ENCODE data around the gene MED22. TPM values are rescaled to one million over a fixed set of nuclear protein-coding genes. Genes with fewer than 3 reads are reported as not detected.

MED22 gene
- polyA plus RNA-seq, 1 donor (not counting 4 experiments of a cell fraction or from before 2014, with no cell fraction given) = 15.9 TPM

DNA sequence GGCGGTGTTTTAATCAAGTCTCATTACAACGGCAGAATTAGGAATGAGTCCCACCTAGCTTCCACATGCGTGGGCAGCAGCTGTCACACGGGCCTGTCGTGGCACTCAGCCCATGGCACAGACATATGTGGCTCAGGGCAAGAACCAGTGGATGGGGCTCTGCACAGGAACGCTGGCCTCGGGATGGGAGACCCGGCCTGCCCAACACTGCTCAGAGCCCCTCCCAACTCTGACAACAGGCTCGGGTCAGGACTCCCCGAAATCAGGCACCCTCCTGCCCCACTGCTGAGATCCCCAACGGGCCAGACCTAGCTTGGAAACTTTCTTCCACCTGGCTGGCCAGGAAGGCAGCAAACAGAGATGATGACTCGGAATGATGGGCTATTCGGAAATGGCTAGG, 7.0 kb downstream of the MED22 start:
- no peak overlapping the region for H2AFZ ChIP-seq (ENCODE audit: control insufficient read depth, low read length)
- no peak overlapping the region for H3K4me2 ChIP-seq (ENCODE audit: control insufficient read depth, extremely low read depth, insufficient read depth, low read depth, low read length)
- H3K27ac ChIP-seq (ENCODE audit: control insufficient read depth, insufficient read depth, low read length) = no peak overlapping the region
- H3K9me3 ChIP-seq (ENCODE audit: control insufficient read depth, low read depth, low read length) = no peaks in the 10 kb centered on the region
- H3K27me3 ChIP-seq (ENCODE audit: control insufficient read depth, extremely low read depth, insufficient read depth, low read length) = no peaks in the 10 kb centered on the region
- FAIRE-seq = no peak
- H3K36me3 ChIP-seq (ENCODE audit: control insufficient read depth in 2 of 2, extremely low read depth in 1 of 2, insufficient read depth in 2 of 2, low read length in 2 of 2) = peaks cover 45 to 55% of the 10 kb centered on the region in 2 experiments
- dilution Hi-C loops (cut with MboI; ENCODE audit: extremely low pct_ligation_motif_present, low sequenced_read_pairs) = no loop called here
- no peaks in the 10 kb centered on the region for H4K20me1 ChIP-seq (ENCODE audit: control insufficient read depth, extremely low read depth, insufficient read depth, low read length)
- TF ChIP-seq, protein P1, sequence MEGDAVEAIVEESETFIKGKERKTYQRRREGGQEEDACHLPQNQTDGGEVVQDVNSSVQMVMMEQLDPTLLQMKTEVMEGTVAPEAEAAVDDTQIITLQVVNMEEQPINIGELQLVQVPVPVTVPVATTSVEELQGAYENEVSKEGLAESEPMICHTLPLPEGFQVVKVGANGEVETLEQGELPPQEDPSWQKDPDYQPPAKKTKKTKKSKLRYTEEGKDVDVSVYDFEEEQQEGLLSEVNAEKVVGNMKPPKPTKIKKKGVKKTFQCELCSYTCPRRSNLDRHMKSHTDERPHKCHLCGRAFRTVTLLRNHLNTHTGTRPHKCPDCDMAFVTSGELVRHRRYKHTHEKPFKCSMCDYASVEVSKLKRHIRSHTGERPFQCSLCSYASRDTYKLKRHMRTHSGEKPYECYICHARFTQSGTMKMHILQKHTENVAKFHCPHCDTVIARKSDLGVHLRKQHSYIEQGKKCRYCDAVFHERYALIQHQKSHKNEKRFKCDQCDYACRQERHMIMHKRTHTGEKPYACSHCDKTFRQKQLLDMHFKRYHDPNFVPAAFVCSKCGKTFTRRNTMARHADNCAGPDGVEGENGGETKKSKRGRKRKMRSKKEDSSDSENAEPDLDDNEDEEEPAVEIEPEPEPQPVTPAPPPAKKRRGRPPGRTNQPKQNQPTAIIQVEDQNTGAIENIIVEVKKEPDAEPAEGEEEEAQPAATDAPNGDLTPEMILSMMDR (optimal IDR thresholded peaks at IDR 0.05 in 1 of 3, IDR thresholded peaks at IDR 0.05 in 1 of 3, conservative IDR thresholded peaks at IDR 0.05 in 1 of 3; ENCODE audit: extremely low read depth in 1 of 3, insufficient read depth in 2 of 3, low read length in 3 of 3) = no peak
- TF ChIP-seq EZH2 (IDR thresholded peaks at IDR 0.05; ENCODE audit: low read length) = no peak
- peaks cover 9% of the 10 kb centered on the region for H3K79me2 ChIP-seq (ENCODE audit: control insufficient read depth, insufficient read depth, low read length)
- H3K4me1 ChIP-seq (ENCODE audit: control insufficient read depth, extremely low read depth, insufficient read depth, low read length) = peaks cover 5% of the 10 kb centered on the region
- DNase-seq (ENCODE audit: low read depth, low spot score) = no peak
- H3K9ac ChIP-seq (ENCODE audit: control insufficient read depth, extremely low read depth, insufficient read depth, low read length) = no peak overlapping the region
- no peak overlapping the region for H3K4me3 ChIP-seq (ENCODE audit: control insufficient read depth in 2 of 3, extremely low read depth in 1 of 3, insufficient read depth in 2 of 3, low read depth in 1 of 3, low read length in 3 of 3)
- no peaks in the 10 kb centered on the region for H3K9me1 ChIP-seq (ENCODE audit: control insufficient read depth, extremely low read depth, insufficient read depth, low read length)

DNA sequence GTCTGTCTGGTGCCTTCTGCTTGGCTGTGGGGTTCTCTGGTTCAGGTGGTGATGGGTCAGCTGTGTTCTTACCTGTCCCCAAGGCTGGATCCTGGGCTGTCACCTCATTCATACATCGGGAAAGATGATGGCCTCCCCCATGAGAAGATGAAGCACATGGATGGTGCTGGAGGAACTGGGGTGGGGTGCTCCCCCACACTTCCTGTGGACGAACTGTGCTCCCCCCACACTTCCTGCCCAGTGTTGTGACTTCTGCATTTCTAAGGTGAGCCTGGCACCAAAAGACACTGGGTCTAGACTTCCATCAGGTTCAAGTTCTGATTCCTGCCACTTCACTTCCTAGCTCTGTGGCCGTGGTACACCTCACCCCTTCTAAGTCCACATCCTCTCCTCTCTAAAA, 7.7 kb downstream of the MED22 start:
- Histone ChIP-seq H3K36me3 (ENCODE audit: control insufficient read depth in 2 of 2, extremely low read depth in 1 of 2, insufficient read depth in 2 of 2, low read length in 2 of 2) (peaks cover 40 to 49% of the 10 kb centered on the region in 2 experiments), H4K20me1 (ENCODE audit: control insufficient read depth, extremely low read depth, insufficient read depth, low read length) (no peaks in the 10 kb centered on the region), H3K9me1 (ENCODE audit: control insufficient read depth, extremely low read depth, insufficient read depth, low read length) (no peaks in the 10 kb centered on the region), H3K27ac (ENCODE audit: control insufficient read depth, insufficient read depth, low read length) (no peak overlapping the region), H3K9me3 (ENCODE audit: control insufficient read depth, low read depth, low read length) (no peaks in the 10 kb centered on the region), H3K4me1 (ENCODE audit: control insufficient read depth, extremely low read depth, insufficient read depth, low read length) (peaks cover 5% of the 10 kb centered on the region), H3K4me2 (ENCODE audit: control insufficient read depth, extremely low read depth, insufficient read depth, low read depth, low read length) (no peak overlapping the region), H2AFZ (ENCODE audit: control insufficient read depth, low read length) (no peak overlapping the region), H3K79me2 (ENCODE audit: control insufficient read depth, insufficient read depth, low read length) (peaks cover 10% of the 10 kb centered on the region), H3K9ac (ENCODE audit: control insufficient read depth, extremely low read depth, insufficient read depth, low read length) (no peak overlapping the region), H3K4me3 (ENCODE audit: control insufficient read depth in 2 of 3, extremely low read depth in 1 of 3, insufficient read depth in 2 of 3, low read depth in 1 of 3, low read length in 3 of 3) (no peak overlapping the region), H3K27me3 (ENCODE audit: control insufficient read depth, extremely low read depth, insufficient read depth, low read length) (no peaks in the 10 kb centered on the region)
- no peak for TF ChIP-seq EZH2 (IDR thresholded peaks at IDR 0.05; ENCODE audit: low read length)
- TF ChIP-seq, protein P1 (optimal IDR thresholded peaks at IDR 0.05 in 1 of 3, IDR thresholded peaks at IDR 0.05 in 1 of 3, conservative IDR thresholded peaks at IDR 0.05 in 1 of 3; ENCODE audit: extremely low read depth in 1 of 3, insufficient read depth in 2 of 3, low read length in 3 of 3) = no peak
- dilution Hi-C loops (cut with MboI; ENCODE audit: extremely low pct_ligation_motif_present, low sequenced_read_pairs) = no loop called here
- no peak for FAIRE-seq
- no peak for DNase-seq (ENCODE audit: low read depth, low spot score)
